SIG-M5 treated with dmso at 0.1 percent for 504 hours (cell line): ENCODE results near the gene STOX2.
A peak's percentile ranks its signal among the peaks of the same experiment; 100 is the strongest.

Experiments
- DNase-seq: peaks from one replicate; lab custom pipeline; 2025; ENCODE audit not compliant: unreplicated experiment; lab: John Stamatoyannopoulos, UW

Gene STOX2

DNA sequence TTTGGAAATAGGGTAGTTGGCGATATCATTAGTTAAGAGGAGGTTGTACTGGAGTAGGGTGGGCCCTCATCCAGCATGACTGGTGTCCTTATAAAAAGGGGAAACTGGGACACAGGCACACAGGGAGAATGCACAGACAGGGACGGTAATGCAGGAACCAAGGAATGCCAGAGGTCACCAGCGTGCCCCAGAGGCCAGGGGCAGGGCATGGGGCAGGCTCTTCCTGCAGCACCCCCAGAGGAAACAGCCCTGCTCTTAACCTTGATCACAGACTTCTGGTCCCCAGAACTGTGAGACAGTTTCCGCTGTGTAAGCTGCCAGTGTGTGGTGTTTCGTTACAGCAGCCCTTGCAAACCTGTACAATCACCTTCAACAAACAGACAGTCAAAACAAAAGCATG lies 15.9 kb upstream of the STOX2 start:
- DNase-seq: no peak

DNA sequence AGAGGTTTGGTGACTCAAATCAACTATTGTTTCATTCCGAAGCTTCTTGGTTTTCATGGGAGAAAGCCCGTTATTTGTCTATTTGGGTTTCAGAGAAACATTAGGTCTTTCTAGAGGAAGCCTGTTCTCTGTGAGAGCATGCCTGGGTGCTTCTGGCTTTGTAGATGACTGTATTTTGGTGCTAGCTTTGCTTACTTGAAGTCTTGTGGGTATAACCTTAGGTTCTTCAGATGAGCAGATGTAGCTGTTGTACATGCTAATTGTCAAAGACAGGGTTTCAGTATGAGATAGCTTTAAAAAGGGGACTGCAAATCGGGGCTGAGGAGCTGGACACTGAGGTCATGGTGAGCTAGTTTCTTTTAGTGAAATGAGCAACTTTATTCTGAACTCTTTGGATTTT lies 7.9 kb upstream of the STOX2 start:
- DNase-seq: no peak

DNA sequence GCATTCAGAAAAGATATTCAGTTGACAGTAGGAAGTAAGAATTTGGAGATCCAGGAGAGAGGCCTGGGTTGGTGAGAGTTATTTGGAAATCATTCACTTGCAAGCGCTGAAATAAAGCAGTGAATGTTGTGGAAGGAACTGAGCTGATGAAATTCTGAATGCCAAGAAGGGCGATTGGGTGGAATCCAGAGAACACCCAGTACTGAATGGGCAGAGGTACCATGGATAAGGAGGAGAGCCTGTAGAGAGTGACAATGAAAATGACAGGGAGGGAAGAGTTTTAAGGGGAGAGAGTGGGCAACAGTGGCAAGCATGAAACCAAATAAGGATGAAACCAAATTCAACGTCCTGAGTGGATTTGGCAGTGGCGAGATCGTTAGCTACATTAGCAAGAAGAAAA lies 6.7 kb upstream of the STOX2 start:
- DNase-seq: no peak

DNA sequence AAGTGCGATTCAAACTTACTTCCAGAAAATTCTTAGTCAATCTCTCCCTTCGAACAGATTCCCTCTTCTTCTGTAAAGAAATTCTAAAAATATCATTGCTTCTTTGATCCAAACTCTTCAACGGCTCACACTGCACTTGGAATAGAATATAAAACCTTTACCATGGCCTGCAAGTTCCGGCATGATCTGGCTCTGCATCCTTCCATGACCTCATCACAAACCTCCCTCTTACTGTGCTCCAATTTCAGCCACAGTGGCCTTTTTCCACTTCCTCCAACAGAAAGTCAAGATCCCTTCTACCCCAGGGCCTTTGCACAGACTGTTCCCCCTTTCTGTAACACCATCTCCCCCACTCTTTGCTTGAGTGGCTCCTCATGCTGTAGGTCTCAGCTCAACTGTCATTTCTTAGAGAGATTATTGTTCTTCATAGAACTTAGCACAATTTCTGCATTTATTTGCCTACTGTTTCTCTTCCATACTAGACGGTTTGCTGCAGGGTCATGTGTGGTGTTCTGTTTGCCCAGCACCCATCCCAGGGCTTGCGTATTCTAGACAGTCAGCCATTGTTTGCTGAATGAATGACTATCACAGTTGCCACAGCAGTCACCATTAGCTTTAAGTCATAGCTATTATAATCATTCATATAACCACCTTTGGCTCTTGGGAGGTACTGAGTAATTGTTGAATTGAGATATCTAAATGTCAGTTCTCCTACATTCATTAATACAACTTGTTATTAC lies 1.9 kb upstream of the STOX2 start:
- no peak for DNase-seq

DNA sequence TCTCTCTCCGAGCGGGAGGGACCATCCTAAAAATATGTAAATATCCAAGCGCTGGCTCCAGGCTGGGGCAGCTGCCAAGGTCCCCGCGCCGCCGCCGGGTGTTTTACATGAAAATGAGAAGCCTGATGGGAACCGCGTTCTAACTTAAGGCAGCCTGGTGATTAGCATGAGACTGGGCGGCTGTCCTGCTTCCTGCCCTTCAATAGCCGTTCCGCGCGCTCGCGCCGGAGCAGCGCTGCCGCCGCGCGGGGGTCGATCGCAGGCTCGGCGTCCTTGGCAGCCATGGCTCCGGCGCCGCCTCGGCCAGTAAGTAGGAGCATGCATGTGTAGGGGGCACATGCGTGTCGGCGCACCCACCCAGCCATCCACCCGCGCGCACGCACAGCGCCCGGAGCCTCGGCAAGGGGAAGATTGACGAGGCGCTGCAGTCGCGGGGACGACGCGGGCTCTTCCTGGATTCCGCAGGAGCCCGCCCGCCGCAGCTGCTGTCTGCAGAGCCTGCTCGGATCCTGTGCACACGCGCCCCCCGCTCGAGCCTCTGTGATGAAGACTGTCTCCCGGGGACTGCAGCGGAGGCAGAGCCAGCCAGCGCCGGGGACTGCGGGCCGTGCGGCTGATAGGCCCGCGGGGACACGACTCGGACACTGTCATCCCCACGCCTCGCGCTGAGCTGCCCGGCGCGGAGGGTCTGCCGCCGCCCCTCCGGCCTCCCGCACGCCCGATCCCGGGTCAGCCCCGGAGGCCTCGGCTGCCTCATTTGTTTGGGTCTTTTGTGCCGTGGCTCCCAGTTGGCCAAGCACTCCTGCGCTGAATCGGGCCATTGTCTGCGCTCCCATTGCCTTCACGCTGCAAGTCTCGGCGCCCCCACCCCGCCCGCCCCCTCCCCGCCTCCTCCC lies 734 bp downstream of the STOX2 start:
- DNase-seq: peak; percentile 26

DNA sequence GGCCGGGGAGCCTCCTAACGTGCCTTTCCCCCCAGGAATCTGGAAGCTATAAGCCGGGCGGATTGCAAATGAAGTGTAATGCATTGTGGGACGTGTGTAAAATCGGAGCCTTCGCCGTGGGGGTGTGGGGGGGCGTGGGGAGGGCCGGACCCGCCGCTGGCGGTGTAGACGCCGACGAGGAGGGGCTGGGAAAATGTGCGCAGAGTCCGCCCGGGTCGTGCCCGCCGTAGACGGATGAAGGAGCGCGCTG lies 1.3 kb downstream of the STOX2 start:
- DNase-seq: no peak

DNA sequence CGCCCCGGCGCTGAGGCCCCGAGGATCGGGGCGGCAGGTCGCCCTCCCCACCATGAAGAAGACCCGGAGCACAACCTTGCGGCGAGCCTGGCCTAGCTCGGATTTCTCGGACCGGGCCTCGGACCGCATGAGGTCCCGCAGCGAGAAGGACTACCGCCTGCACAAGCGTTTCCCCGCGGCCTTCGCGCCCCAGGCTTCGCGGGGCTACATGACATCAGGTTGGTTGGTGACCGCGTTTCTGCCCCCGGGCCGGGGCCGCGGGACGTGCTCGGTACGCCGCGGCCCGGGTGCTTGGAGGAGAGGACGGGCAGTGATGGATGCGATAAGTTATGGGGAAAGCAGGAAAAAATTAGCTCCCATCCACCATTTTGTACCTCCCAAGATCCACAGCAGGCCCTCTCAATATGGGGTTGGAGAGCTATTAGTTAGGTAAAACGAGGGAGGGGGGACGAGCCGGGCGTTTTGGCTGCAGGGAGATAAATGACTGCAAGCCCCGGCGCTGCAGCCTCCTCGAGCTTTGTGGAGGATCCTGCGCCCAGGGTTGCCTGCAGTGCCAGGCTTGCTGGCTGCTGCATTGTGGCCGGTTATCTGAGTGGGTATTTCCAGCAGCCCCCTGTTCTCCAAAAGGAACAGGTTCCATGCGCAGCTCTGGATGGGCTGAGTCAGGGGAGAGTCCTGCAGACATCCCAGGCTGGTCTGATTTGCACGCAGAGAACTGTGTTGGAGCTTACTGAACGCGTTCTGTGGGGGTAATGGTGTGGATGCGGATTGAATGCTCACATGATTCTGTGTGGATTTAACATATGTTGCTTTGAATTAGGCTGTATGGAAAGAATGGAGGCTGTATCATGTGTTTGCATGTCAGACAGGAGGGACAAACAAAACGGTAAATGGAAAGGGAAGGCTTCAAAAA lies 1.9 kb downstream of the STOX2 start:
- no peak for DNase-seq

DNA sequence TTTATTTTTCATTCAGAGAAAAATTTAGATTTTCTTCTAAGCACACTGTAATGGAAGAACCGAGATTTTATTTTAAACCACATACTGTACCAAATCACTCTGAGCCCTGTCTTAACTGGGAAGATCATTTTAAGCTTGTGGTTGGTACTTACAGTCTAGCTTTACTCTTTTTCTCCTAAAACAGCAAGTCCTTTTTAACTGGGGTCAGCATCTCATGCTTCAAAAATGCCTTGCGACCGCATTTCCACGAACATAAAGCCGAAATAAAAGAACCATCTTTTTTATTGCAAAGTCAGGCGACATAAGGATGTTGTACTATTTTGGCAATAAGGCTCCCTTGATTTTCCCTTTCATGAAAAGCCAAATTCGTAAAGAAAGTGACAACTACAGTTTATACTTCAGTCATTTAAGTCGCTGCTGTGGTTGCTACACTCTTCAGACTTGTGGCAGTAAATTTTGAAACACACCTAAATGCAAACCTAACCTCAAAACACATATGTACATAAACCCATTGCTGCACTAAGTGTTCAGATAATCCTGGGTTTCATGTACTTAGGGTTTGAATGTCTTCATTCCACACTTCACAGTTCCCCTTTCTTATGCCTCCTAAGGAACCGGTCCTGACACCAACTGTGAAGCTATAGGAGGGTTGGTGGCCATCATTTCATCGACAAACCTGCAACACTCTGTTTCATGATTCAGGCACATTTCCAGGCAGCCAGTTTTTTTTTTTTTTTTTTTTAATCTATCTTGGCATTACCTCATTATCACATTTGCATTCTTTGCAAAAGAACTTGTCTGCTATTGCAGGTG lies 3.0 kb downstream of the STOX2 start:
- peak; percentile 2 for DNase-seq

DNA sequence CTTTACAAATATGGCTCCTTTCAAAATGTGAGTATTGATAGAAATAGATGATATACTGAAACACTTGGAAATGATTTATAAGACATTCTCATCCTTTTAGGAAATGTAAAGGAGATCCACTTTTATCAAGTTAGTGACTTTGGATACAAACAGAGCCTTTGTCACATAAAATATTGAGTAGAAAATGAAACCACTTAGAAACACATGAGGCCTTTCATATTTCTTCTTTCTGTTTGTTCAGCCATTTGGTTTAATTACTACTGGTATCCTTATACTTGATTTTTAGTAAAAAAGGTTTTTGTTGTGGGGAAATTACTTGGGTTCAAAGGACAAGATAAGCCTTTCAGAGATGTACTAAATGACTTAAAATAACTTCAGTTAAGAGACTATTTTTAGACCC lies 4.1 kb downstream of the STOX2 start:
- DNase-seq: no peak

DNA sequence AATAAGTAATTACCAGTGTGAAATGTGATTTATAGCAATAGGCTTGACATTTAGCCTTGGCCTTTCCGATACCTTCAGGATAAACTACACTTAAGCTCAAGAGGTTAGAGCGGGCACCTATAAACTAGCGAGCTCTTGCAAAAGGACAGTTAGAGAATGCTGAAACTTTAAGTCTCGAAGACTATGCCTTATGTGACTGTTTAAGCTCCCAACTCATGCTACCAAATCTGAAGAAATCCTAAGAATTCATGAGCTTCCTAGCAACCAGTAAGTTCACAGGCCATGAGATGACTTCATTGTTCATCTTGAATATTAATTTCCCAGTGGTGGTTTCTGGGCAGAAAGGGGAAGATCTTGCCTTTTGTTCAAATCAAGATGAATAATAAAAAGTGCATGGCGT lies 4.7 kb downstream of the STOX2 start:
- DNase-seq: no peak

DNA sequence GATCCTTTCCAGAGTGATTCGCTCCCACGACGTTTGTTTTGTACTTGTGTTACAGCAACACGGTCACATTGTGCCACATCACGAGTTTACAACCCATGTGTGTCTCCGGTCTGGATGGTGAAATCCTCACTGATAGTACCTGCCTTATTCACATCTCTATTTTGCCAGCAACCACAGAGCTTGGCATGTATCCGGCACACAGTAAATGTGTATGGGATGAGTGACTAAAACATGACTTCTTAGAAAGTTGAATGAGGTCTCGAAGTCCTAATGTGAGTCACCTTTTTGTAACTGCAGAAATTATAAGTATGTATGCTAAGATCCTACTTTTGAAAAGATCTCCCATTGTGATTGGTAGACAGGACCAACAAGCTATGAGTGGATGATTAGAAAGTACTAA lies 7.5 kb downstream of the STOX2 start:
- DNase-seq: no peak

DNA sequence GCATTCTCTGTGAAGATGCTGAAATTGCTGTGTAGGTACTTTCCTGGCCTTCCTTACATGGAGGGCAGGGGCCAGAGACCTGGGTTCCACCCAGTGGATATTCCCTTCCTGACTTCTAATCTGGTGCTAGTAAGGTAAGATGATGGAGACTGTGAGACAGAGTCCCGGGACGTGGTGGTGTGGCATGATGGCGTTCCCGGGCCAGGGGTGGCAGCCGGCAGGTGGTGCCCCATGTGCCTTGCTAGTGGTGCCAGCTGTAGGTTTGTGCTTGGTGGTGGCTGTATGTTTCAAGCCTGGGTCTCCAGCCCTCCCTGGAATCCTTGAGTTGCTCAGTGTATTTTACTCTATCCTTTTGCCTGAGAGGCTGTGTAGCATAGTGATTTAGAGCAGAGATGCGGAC lies 10.9 kb downstream of the STOX2 start:
- no peak for DNase-seq

DNA sequence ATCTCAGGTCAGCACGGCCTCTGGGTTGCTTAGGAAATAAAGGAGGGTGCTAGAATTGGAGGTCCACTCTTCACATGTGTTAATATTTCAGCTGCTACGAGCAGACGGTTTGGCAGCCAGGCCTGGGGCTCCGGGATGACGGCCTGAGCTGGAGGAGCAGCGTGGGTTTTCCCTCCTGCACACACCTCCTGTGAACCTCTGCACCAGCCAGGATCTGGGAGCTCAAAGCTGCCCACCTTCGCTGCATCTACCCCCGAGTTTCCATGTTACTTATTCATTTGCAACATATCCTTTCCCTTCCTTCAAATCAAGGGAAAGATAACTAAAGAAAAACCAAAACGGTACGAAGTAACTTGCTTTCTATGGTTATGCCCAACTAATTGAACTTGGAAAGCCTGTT lies 13.6 kb downstream of the STOX2 start:
- DNase-seq: no peak

DNA sequence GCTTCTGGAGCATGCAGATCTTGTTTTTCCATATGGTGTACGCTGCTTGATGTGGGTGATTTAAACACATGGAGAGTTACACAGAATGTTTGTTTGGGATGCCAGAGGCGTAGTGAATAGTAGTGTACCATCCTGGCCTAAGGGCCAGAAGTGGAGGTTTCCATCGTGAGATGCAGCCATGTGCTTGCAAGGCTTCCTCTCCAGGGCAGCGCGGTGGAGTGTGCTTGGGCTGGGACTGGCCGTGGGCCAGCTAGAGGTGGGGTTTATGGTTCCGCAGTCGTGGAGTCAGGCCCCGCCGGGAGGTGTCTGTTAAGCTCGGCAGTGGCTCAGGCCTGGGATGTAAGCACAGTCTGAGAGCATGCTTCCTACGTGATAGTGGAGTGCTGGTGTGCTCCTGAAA lies 14.0 kb downstream of the STOX2 start:
- no peak for DNase-seq

DNA sequence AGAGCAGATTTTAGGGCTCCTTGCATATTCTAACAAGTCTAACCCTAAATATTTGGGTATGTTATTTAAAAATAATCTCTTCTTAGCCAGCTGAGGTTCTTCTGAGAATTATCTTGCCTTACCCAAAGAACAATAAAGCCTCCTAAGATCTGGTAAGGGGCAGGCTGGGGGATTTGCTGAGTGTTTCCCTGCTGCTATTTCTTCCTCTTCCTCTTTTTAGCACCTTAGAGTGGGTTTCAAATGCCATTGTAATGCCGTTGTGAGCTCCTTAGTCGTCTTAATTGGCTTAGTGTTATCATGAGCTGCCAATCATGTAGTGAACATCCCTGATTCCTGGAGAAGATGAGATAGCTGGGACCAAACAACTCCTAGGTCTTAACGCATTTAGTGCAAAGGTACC lies 15.4 kb downstream of the STOX2 start:
- peak; percentile 25 for DNase-seq

DNA sequence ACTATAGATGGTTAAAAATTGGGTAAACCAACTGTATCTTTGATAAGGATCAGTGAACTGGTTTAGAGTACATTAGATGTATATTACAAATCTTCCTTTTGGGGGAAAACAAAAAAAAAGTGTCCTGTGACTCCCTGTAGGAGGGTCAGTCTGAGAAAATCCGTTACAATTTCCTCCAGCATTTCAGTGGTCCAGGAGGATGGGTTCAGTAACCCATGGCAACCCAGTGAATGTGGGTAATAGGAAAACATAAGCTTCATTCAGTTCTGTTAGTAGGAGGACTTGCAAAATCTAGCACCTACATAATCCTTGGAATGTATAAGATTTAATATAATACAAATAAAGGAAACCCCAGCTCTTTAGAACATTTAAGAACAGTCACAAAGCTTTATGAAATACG lies 16.2 kb downstream of the STOX2 start:
- DNase-seq: no peak

DNA sequence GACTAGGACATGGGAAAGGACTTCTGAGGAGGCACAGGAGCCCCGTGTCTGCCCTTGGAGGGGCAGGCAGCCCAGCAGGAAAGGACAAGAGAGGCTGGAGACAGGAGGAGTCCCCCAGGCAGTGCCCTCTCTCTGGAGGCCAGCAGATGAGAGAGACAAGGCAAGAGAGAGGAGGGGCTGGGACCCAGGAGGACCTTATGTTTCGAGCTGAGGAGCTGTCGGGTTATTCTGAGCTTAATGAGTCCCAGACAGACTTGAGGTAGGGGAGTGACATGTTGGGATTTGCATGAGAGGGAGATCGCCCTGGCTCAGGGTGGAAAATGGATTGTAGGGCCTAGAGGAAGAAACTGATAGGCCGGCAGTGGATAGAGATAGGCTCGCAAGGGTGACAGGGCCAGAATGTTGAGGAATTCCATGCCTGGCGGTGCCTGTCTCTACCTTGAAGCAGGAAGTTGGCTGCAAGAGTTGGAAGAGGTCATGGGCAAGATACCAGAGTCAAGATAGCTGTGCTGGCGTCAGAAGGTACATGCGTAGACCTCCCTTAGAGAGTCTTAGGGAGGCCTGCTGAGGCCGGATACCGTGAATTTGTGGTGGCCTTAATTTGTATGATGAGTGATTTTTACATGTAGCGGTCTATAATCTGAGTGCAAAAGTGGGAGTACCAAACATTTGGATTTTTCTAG lies 19.4 kb downstream of the STOX2 start:
- no peak for DNase-seq

DNA sequence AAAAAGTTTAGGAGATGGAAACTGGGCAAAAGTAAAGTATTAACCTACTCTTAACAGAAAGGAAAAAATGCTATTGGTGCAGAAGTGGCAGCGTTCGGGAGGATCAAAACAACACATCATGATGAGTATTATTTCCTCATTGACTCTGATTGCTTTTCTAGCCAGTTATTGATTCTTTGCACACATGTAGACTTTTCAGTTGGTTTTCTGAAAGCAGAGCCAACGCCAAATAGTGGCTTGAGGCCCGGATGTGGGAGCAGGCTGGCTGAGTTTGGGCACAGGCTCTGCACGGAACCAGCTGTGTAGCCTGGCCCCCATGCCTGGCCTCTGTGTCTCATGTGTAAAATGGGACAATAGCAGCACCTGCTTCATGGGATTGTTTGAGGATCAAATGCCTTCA lies 21.8 kb downstream of the STOX2 start:
- no peak for DNase-seq

DNA sequence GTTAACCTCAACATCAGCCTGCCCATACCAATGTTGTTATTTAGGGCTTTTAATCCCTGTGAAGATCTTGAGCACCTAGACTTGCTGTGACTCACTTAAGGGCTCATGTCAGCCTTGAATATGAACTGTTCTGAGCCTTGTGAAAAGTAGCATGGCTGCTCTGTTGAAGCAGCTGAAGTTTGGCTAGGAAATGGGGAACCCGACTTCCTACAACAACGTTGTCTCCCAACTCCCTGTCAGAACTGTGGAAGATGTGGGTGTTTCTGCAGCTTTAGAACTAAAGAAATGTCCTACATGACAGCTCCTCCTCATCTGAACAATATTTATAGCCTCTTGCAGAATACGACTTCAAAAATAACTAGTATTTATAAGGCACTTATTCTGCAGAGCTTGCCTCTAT lies 27.5 kb downstream of the STOX2 start:
- no peak for DNase-seq

DNA sequence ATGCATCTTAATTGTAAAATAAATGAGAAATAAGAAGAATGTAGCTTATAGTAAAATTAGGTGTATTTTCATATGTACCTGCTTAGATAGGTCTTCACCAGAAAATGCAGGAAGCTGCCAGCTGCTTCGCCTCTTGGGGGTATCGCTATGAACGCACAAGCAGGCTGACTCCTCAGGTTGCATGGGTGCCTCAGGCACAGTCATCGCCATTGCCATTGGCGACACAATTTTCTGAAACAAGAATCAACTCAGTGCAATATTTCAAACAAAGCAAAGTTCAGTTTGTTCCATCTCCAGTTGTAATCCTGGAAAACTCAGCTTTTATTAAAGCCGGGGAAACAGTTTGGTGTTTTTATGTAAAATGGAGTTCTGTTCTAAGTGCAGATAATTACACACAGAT lies 29.7 kb downstream of the STOX2 start:
- no peak for DNase-seq
